ENCODE results near the gene ZC3H8. TPM values are rescaled to one million over a fixed set of nuclear protein-coding genes. Genes with fewer than 3 reads are reported as not detected.

Gene ZC3H8
- polyA plus RNA-seq, 2 of the 4 experiments (the other 2 are of a cell fraction), result 13.2 to 20.2 TPM

DNA sequence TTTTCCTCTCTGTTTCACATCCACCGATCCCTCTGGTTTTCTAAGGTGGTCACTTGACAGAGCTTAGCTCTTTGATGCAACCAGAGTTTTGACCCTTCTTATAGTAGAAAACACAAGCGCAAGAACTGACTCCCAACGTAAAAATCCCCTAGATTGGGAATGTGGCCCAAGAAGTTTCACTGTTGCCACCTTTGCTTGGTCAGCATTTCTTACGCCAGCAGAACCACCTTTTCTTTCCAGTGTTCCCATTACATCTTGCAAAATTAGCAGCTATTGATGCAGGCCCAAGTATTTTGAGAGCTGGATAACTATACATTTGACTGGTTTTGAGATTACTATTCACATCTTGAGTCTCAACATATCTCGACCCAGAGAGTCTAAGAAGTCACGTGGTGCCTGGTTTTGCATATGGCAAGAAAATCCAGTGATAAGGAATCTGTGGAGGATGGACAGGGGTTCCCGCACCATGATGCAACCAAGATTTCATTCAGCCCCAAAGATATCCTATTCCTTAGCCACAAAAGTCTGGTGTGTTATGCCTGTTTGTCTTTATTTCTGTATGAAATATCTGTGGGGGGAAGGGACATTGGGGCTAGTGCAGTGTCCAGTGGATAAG lies 78.8 kb downstream of the ZC3H8 start:
- CTCF ChIA-PET, result interaction anchor here (0.7 kb wide), 1 partner anchor 361 kb away, joined by 3 read pairs; no protein-coding TSS in a partner anchor
- Histone ChIP-seq H3K27ac (no peak overlapping the region), H3K4me2 (no peak overlapping the region), H3K4me1 (no peaks in the 10 kb centered on the region), H3K9me3 (no peaks in the 10 kb centered on the region), H3K4me3 (no peak overlapping the region)
- POLR2A ChIA-PET, result no interaction called here
- no peak for ATAC-seq
- TF ChIP-seq, protein P1, sequence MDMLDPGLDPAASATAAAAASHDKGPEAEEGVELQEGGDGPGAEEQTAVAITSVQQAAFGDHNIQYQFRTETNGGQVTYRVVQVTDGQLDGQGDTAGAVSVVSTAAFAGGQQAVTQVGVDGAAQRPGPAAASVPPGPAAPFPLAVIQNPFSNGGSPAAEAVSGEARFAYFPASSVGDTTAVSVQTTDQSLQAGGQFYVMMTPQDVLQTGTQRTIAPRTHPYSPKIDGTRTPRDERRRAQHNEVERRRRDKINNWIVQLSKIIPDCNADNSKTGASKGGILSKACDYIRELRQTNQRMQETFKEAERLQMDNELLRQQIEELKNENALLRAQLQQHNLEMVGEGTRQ (IDR thresholded peaks at IDR 0.05), result no peak
- TF ChIP-seq MAFK (IDR thresholded peaks at IDR 0.05; ENCODE audit: partially characterized antibody) (peak; percentile 88), MAZ (IDR thresholded peaks at IDR 0.05; ENCODE audit: borderline replicate concordance, low read depth, low read length) (no peak)
- FAIRE-seq, result no peak
- no peak for DNase-seq (ENCODE audit: low read depth in 1 of 2, low spot score in 1 of 2)
- WGBS (ENCODE audit: missing lambda C conversion rate), result 85% methylated on average over 7 of the region's 7 CpGs

DNA sequence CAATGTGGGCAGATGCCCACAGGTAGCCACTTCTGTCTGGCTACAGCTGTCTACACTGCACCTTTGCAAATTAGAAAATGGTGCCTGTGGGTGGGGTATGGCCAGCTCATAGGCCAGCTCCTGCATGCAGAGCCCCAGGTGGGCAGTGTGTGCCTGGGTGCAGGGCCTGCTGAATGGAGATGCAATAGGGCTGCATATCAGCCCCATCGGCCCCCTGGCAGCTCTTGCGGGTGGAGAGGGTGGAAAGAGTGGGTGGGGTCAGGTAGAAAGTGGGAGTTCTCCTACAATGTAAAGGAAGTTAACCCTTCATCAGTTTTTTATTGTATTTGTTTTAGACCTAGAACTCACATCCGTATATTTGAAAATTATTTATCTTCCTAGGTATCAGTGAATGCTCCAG lies 79.5 kb downstream of the ZC3H8 start:
- CTCF ChIA-PET, result interaction anchor here (0.7 kb wide), 1 partner anchor 362 kb away, joined by 3 read pairs; no protein-coding TSS in a partner anchor

DNA sequence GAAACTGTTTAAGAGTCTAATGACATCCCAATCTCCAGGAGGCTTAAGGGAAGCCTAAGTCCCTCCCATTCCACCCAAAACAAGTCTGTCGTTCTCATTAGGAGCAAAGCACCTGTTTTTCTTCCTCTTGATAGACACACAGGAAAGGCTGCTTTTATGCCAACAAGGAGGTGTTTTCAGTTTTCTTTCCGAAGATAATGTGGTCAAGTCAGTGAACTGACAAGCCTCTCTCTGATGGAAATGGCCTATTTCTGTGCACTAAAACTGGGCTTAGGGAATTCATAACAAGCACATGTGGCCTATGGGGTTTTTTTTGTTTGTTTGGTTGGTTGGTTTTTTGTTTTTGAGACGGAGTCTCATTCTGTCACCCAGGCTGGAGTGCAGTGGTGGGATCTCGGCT lies 80.5 kb downstream of the ZC3H8 start:
- H3K9me3 ChIP-seq, result no peaks in the 10 kb centered on the region
- FAIRE-seq (no peak), DNase-seq (ENCODE audit: low read depth in 1 of 2, low spot score in 1 of 2) (no peak), ATAC-seq (no peak)
- WGBS (ENCODE audit: missing lambda C conversion rate), result 77% methylated on average over 4 of the region's 4 CpGs
- ChIA-PET POLR2A (no interaction called here), CTCF (no interaction called here)
- H3K27ac ChIP-seq, result no peak overlapping the region
- TF ChIP-seq, protein P1 (IDR thresholded peaks at IDR 0.05), result no peak
- TF ChIP-seq, protein P2, sequence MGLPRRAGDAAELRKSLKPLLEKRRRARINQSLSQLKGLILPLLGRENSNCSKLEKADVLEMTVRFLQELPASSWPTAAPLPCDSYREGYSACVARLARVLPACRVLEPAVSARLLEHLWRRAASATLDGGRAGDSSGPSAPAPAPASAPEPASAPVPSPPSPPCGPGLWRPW (IDR thresholded peaks at IDR 0.05), result no peak
- TF ChIP-seq ZFP36 (IDR thresholded peaks at IDR 0.05; ENCODE audit: borderline replicate concordance, partially characterized antibody) (no peak), HOXA7 (CRISPR knock-in tag; IDR thresholded peaks at IDR 0.05) (no peak), RNF2 (IDR thresholded peaks at IDR 0.05; ENCODE audit: borderline replicate concordance, low read depth) (no peak), EP300 (IDR thresholded peaks at IDR 0.05) (no peak), FOXS1 (CRISPR knock-in tag; IDR thresholded peaks at IDR 0.05) (no peak), EHF (CRISPR knock-in tag; IDR thresholded peaks at IDR 0.05) (no peak), POLR2AphosphoS2 (conservative IDR thresholded peaks at IDR 0.05; ENCODE audit: low read length) (no peak), MAFK (IDR thresholded peaks at IDR 0.05; ENCODE audit: partially characterized antibody) (no peak), RAD21 (conservative IDR thresholded peaks at IDR 0.05 in 1 of 2, IDR thresholded peaks at IDR 0.05 in 1 of 2) (no peak), SREBF2 (IDR thresholded peaks at IDR 0.05) (no peak)
- TF ChIP-seq, protein P3, sequence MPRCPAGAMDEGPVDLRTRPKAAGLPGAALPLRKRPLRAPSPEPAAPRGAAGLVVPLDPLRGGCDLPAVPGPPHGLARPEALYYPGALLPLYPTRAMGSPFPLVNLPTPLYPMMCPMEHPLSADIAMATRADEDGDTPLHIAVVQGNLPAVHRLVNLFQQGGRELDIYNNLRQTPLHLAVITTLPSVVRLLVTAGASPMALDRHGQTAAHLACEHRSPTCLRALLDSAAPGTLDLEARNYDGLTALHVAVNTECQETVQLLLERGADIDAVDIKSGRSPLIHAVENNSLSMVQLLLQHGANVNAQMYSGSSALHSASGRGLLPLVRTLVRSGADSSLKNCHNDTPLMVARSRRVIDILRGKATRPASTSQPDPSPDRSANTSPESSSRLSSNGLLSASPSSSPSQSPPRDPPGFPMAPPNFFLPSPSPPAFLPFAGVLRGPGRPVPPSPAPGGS (IDR thresholded peaks at IDR 0.05), result no peak
- TF ChIP-seq, protein P4, sequence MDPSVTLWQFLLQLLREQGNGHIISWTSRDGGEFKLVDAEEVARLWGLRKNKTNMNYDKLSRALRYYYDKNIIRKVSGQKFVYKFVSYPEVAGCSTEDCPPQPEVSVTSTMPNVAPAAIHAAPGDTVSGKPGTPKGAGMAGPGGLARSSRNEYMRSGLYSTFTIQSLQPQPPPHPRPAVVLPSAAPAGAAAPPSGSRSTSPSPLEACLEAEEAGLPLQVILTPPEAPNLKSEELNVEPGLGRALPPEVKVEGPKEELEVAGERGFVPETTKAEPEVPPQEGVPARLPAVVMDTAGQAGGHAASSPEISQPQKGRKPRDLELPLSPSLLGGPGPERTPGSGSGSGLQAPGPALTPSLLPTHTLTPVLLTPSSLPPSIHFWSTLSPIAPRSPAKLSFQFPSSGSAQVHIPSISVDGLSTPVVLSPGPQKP (IDR thresholded peaks at IDR 0.05; ENCODE audit: low read depth, low read length), result no peak
- TF ChIP-seq, protein P5, sequence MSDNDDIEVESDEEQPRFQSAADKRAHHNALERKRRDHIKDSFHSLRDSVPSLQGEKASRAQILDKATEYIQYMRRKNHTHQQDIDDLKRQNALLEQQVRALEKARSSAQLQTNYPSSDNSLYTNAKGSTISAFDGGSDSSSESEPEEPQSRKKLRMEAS (IDR thresholded peaks at IDR 0.05), result no peak
- H3K4me1 ChIP-seq, result no peaks in the 10 kb centered on the region
- no peak overlapping the region for H3K4me2 ChIP-seq
- no peak overlapping the region for H3K4me3 ChIP-seq

More for the DNA sequence above, 79.5 kb downstream of the ZC3H8 start:
- no peak for FAIRE-seq
- no peaks in the 10 kb centered on the region for H3K9me3 ChIP-seq
- H3K4me2 ChIP-seq, result no peak overlapping the region
- 92% methylated on average over 3 of the region's 3 CpGs for WGBS (ENCODE audit: missing lambda C conversion rate)
- POLR2A ChIA-PET, result no interaction called here
- no peak overlapping the region for H3K27ac ChIP-seq
- TF ChIP-seq RAD21 (conservative IDR thresholded peaks at IDR 0.05 in 1 of 2, IDR thresholded peaks at IDR 0.05 in 1 of 2) (no peak), BHLHE40 (IDR thresholded peaks at IDR 0.05; ENCODE audit: low read depth, low read length) (no peak), FOXS1 (CRISPR knock-in tag; IDR thresholded peaks at IDR 0.05) (no peak), TFCP2L1 (CRISPR knock-in tag; IDR thresholded peaks at IDR 0.05) (no peak), ZFP36 (IDR thresholded peaks at IDR 0.05; ENCODE audit: borderline replicate concordance, partially characterized antibody) (no peak), CHD4 (IDR thresholded peaks at IDR 0.05; ENCODE audit: borderline replicate concordance) (no peak), FOSL2 (IDR thresholded peaks at IDR 0.05) (no peak), FOSL2 (CRISPR knock-in tag; IDR thresholded peaks at IDR 0.05) (no peak), KDM1A (IDR thresholded peaks at IDR 0.05; ENCODE audit: low read depth) (no peak), CEBPB (IDR thresholded peaks at IDR 0.05) (no peak)
- no peak for ATAC-seq
- no peak for DNase-seq (ENCODE audit: low read depth in 1 of 2, low spot score in 1 of 2)
- H3K4me3 ChIP-seq, result no peak overlapping the region
- H3K4me1 ChIP-seq, result no peaks in the 10 kb centered on the region

All from A549 (cell line).